ENCODE measurements around the gene LMTK2. TPM values are rescaled to one million over a fixed set of nuclear protein-coding genes. Genes with fewer than 3 reads are reported as not detected.

LMTK2 gene
- total and polyA plus RNA-seq, 4 donors: 15.2 to 29.3 (median 22.2) TPM

DNA sequence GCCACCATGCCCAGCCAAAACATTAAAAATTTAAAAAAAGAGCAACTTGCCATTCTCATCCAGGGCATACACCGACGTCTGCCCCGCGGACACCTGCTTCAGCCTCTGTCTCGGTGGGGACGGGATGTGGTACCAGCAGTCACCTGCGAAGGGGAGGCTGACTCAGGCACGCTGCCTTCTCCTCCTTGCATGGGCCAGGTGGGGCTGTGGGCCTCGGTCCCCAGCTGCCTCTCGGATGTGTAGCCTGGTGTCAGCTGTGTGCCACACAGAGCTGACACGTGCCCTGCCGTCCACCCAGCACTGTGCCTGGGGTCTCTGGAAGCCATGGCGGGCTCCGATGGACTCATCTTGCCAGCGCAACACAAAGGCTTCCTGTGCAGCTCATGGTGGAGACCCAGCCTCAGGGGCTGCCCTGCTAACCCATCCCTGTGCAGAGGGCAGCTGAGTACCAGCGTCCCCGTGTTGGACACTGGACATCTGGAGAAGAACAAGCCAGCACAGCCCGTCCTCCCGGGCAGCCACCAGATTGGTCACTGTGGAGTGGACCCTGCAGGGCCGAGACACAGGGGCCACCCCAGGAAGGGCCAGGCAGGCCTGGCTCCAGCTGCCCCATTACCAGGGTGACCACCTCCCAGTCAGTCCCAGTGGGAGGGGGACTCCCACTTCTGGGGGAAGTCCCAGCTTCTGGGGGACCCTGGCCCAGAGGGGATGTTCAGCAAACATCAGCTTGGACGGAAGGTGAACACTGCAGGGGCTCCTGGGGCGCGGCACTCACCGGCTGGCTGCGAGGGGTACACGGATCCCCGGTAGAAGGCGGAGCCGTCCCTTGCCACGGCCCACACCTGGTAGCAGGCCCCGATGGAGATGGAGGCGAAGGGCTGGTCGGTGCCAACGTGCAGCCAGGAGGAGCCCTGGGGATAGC, 115.2 kb downstream of the LMTK2 start:
- Histone ChIP-seq H3K27me3 (ENCODE audit: control insufficient read depth, insufficient read depth, low read length) (no peaks in the 10 kb centered on the region), H3K36me3 (ENCODE audit: control insufficient read depth, insufficient read depth, low read length) (peaks cover 78% of the 10 kb centered on the region), H3K9me3 (ENCODE audit: control insufficient read depth, insufficient read depth, low read length) (no peaks in the 10 kb centered on the region), H3K4me1 (ENCODE audit: control insufficient read depth, insufficient read depth, low read length) (peaks cover 10% of the 10 kb centered on the region), H3K4me3 (ENCODE audit: low read depth, low read length) (no peak overlapping the region), H3K27ac (ENCODE audit: low read depth, low read length) (no peak overlapping the region)
- no peak for DNase-seq (ENCODE audit: low read depth in 4 of 6, low spot score in 6 of 6)
- WGBS (ENCODE audit: insufficient coverage): 95% methylated on average over 34 of the region's 34 CpGs

DNA sequence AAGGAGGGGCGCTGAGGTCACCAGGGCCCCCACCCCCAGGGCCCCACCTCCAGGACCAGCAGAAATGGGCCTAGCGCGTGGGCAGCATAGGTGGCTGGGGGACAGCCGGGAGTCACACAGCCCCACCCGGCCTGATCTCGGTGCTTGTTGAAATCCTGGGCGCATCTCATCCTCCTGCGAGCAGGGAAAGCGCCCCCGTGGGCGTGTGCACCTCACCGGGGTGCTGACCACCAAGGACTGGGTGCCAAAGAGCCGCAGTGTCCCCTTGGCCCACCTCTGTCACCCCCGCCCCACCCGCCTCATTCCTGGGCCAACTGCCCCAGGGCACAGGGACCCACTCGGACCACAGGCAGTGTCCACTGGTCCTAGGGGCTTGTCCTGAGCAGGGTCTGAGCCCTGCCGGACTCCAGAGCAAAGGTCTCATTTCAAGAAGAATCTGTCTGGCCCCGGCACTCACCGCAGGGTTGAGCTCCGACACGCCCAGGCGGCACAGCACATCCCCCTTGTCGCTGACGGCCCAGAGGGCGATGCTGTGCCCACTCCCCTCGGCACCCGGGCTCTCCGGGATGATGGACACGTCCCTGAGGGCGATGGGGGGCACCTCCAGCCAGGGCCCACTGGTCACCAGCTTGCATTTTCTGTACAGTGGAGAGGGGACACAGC, 116.0 kb downstream of the LMTK2 start:
- Histone ChIP-seq H3K27ac (ENCODE audit: low read depth, low read length) (no peak overlapping the region), H3K9me3 (ENCODE audit: control insufficient read depth, insufficient read depth, low read length) (no peaks in the 10 kb centered on the region), H3K36me3 (ENCODE audit: control insufficient read depth, insufficient read depth, low read length) (peaks cover 78% of the 10 kb centered on the region), H3K27me3 (ENCODE audit: control insufficient read depth, insufficient read depth, low read length) (no peaks in the 10 kb centered on the region), H3K4me1 (ENCODE audit: control insufficient read depth, insufficient read depth, low read length) (peaks cover 6% of the 10 kb centered on the region), H3K4me3 (ENCODE audit: low read depth, low read length) (no peak overlapping the region)
- DNase-seq (ENCODE audit: low read depth in 4 of 6, low spot score in 6 of 6): no peak
- 96% methylated on average over 28 of the region's 30 CpGs for WGBS (ENCODE audit: insufficient coverage)

DNA sequence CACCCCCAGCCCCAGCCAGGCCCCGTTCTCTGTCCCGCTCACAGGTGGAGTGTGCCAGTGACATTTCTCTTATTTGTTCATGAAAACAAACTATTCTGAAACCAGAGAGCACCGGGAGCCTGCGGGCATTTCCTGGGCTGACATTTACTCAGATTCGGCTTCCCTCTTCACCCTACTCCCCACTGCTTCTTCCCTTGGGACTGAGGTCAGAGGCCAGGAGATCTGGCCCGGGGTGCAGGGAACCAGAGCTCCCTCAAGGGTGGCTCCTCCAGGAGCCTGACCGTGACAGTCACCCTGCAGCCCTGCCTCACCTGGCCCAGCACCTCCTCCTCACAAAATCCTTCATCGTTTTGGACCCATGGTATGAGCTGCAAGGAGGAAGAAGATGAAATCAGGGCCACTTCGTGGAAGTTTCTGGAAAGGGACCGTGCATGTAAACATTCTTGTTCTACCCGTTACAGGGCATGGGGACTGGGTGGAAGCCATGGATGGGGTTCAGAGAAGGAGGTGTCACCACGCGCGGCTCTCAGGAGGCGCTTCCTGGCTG, 116.8 kb downstream of the LMTK2 start:
- Histone ChIP-seq H3K4me1 (ENCODE audit: control insufficient read depth, insufficient read depth, low read length) (no peaks in the 10 kb centered on the region), H3K27ac (ENCODE audit: low read depth, low read length) (no peak overlapping the region), H3K9me3 (ENCODE audit: control insufficient read depth, insufficient read depth, low read length) (no peaks in the 10 kb centered on the region), H3K27me3 (ENCODE audit: control insufficient read depth, insufficient read depth, low read length) (no peaks in the 10 kb centered on the region), H3K4me3 (ENCODE audit: low read depth, low read length) (no peak overlapping the region), H3K36me3 (ENCODE audit: control insufficient read depth, insufficient read depth, low read length) (peaks cover 80% of the 10 kb centered on the region)
- WGBS (ENCODE audit: insufficient coverage): 91% methylated on average over 13 of the region's 15 CpGs
- no peak for DNase-seq (ENCODE audit: low read depth in 4 of 6, low spot score in 6 of 6)

DNA sequence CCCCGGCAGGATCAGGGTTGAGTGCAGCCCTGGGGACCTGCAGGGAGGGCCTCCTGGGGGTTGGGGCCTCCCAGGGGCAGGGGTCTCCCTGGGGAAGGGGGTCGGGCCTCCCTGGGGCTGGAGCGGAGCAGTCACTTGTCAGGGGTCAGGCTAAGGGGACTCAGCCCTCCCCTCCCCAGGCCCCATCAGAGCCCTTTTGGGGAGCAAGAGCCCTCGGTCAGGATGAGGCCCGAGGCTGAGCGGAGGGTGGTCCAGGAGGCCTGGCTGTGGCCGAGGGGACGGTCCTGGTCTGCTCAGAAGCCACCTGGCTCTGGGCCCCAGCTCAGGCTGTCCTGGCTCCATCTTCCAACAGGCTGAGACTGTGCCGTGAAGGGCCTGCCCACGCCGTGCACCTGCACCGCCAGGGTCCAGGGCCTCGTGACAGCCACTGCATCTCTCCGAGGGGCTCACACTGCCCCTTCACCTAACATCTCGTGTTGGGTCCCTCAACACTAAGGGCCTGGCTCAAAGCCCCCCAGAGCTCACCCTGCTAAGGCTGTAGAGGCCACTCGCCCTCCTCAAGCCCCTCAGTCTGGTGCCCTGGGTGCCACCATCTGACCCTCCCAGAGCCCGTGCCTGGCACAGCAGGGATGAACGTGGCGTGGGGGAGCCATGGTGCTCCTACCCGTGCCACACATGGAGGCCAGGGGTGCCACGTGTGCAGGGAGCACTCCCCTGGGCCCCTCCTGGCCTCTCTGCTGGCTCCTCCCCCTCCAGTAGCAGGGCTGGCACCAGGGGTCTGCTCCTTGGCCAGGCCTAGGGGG, 117.4 kb downstream of the LMTK2 start:
- 88% methylated on average over 19 of the region's 21 CpGs for WGBS (ENCODE audit: insufficient coverage)
- H3K9me3 ChIP-seq (ENCODE audit: control insufficient read depth, insufficient read depth, low read length): no peaks in the 10 kb centered on the region
- H3K4me3 ChIP-seq (ENCODE audit: low read depth, low read length): no peak overlapping the region
- no peak for DNase-seq (ENCODE audit: low read depth in 4 of 6, low spot score in 6 of 6)
- H3K36me3 ChIP-seq (ENCODE audit: control insufficient read depth, insufficient read depth, low read length): peaks cover 87% of the 10 kb centered on the region
- H3K4me1 ChIP-seq (ENCODE audit: control insufficient read depth, insufficient read depth, low read length): no peaks in the 10 kb centered on the region
- no peaks in the 10 kb centered on the region for H3K27me3 ChIP-seq (ENCODE audit: control insufficient read depth, insufficient read depth, low read length)
- H3K27ac ChIP-seq (ENCODE audit: low read depth, low read length): no peak overlapping the region

DNA sequence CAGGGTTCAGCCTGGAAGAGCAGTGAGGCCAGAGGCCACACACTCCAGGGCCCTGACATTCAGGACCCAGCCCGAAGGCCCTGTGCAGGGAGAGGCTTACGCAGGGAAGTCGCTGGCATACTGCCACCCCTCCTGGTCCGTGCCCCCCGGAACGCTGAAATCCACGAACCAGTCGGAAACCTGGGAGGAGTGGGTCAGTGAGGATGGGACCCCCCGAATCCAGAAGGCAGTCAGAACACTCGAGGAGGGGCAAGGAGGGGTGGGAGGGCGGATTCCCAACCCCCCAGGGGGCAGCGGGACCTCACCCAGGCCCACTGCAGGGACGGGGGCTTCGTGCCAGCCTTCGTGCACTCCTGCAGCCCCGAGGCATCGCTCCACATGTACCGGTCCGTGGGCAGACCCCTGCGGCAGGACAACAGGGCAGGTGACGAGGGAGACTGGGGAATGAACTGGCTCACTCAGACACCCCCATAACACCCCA, 118.1 kb downstream of the LMTK2 start:
- Histone ChIP-seq H3K27me3 (ENCODE audit: control insufficient read depth, insufficient read depth, low read length) (no peaks in the 10 kb centered on the region), H3K4me3 (ENCODE audit: low read depth, low read length) (no peak overlapping the region), H3K9me3 (ENCODE audit: control insufficient read depth, insufficient read depth, low read length) (no peaks in the 10 kb centered on the region), H3K36me3 (ENCODE audit: control insufficient read depth, insufficient read depth, low read length) (peaks cover 93% of the 10 kb centered on the region), H3K27ac (ENCODE audit: low read depth, low read length) (no peak overlapping the region), H3K4me1 (ENCODE audit: control insufficient read depth, insufficient read depth, low read length) (no peaks in the 10 kb centered on the region)
- 94% methylated on average over 17 of the region's 21 CpGs for WGBS (ENCODE audit: insufficient coverage)
- DNase-seq (ENCODE audit: low read depth in 4 of 6, low spot score in 6 of 6): no peak

DNA sequence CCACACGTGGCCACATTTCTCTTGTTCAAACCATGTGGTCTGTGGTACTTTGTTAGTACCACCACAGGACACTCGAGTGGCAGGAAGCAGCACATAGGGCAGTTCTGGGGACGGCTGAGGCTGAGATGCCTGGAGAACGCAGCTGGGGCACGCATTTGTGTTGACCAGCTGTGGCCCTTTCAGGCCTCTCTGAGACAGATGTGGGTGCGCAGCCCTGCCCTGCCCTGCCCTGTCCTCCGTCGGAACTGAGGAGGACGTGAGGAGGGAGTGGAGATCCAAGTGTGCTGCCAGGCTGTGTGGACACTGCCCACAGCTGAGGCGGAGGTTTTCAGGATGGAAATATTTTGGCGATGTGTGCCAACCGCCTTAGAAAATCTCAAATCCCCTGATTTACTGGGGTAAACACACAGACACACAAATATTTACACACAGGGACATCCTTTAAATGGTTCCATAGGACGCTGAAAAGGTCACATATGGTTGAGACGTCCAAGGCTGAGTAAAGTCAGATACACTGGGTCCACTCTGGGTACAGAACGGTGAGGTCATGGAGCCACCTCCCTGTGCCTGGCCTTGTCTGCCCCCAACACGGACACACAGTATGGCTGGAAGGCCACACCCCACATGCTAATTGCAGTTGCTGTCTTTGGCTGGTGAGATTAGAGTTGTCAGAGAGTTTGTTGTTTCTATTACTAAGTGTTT, 119.4 kb downstream of the LMTK2 start:
- Histone ChIP-seq H3K9me3 (ENCODE audit: control insufficient read depth, insufficient read depth, low read length) (no peaks in the 10 kb centered on the region), H3K27me3 (ENCODE audit: control insufficient read depth, insufficient read depth, low read length) (no peaks in the 10 kb centered on the region), H3K27ac (ENCODE audit: low read depth, low read length) (no peak overlapping the region), H3K4me1 (ENCODE audit: control insufficient read depth, insufficient read depth, low read length) (no peaks in the 10 kb centered on the region), H3K4me3 (ENCODE audit: low read depth, low read length) (no peak overlapping the region), H3K36me3 (ENCODE audit: control insufficient read depth, insufficient read depth, low read length) (peaks cover 98% of the 10 kb centered on the region)
- DNase-seq (ENCODE audit: low read depth in 4 of 6, low spot score in 6 of 6): no peak
- 92% methylated on average over 13 of the region's 16 CpGs for WGBS (ENCODE audit: insufficient coverage)

DNA sequence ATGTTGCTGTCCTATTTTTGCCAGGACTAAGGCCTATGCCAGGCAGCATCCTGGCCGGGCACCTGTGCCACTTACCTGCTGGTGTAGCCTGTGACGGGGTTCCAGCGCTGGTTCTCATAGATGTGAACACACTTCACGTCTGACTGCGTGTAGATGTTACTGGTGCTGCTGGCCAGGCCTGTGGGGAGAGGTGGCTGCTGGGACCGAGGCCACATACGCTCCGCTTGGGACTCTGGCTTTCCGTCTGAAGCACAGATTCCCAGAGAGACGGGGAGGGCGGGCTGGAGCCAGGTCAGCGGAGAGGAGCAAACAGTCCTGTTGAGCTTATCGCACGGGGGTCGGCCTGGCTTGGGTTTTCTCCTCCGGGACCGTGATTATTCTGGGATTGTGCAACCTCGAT, 121.3 kb downstream of the LMTK2 start:
- H3K4me3 ChIP-seq (ENCODE audit: low read depth, low read length): no peak overlapping the region

DNA sequence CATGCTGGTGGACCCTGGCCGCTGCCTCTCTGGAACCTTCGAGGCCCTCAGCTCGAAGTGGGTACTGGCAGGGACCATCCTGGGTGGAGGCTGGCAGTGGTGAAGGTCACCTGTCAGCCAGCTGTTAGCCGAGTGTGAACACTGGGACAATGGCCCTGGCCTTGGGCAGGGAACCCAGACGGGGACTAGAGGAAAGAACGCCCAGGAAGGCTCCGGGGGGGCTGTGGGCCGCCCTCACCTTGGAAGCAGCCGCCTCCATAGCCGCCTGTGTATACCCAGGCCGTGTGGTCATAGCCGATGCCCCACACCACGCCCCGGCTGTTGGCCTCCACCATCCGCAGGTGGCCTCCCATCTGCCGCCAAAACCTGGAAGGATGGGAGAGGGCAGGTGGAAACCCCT, 122.1 kb downstream of the LMTK2 start:
- H3K4me1 ChIP-seq (ENCODE audit: control insufficient read depth, insufficient read depth, low read length): no peaks in the 10 kb centered on the region
- H3K36me3 ChIP-seq (ENCODE audit: control insufficient read depth, insufficient read depth, low read length): peaks cover 99% of the 10 kb centered on the region
- H3K4me3 ChIP-seq (ENCODE audit: low read depth, low read length): no peak overlapping the region
- no peaks in the 10 kb centered on the region for H3K27me3 ChIP-seq (ENCODE audit: control insufficient read depth, insufficient read depth, low read length)
- no peak for DNase-seq (ENCODE audit: low read depth in 4 of 6, low spot score in 6 of 6)
- no peaks in the 10 kb centered on the region for H3K9me3 ChIP-seq (ENCODE audit: control insufficient read depth, insufficient read depth, low read length)
- 93% methylated on average over 16 of the region's 16 CpGs for WGBS (ENCODE audit: insufficient coverage)
- H3K27ac ChIP-seq (ENCODE audit: low read depth, low read length): no peak overlapping the region

More for the DNA sequence above, 121.3 kb downstream of the LMTK2 start:
- Histone ChIP-seq H3K27me3 (ENCODE audit: control insufficient read depth, insufficient read depth, low read length) (no peaks in the 10 kb centered on the region), H3K4me1 (ENCODE audit: control insufficient read depth, insufficient read depth, low read length) (no peaks in the 10 kb centered on the region), H3K27ac (ENCODE audit: low read depth, low read length) (no peak overlapping the region), H3K36me3 (ENCODE audit: control insufficient read depth, insufficient read depth, low read length) (peaks cover 98% of the 10 kb centered on the region), H3K9me3 (ENCODE audit: control insufficient read depth, insufficient read depth, low read length) (no peaks in the 10 kb centered on the region)
- 89% methylated on average over 18 of the region's 18 CpGs for WGBS (ENCODE audit: insufficient coverage)
- no peak for DNase-seq (ENCODE audit: low read depth in 4 of 6, low spot score in 6 of 6)

DNA sequence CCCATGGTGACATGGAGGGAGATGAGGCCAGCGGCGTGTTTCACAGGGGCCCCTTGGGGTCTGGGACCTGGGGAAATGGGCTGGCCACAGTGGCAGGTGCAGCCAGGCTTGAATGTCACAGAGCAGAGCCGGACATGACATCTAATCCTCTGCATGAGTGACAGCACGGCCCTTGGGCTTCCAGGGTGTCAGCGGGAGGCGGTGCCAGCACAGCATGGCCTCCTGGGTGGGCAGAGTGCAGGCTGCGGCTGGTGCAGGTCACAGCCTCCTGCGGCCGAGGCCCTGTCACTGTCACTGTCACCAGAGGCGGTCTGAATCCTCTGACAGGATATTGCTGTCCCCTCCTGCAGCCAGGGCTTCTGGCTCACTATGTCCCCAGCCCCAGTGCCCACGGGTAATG, 122.8 kb downstream of the LMTK2 start:
- H3K9me3 ChIP-seq (ENCODE audit: control insufficient read depth, insufficient read depth, low read length): no peaks in the 10 kb centered on the region
- no peaks in the 10 kb centered on the region for H3K27me3 ChIP-seq (ENCODE audit: control insufficient read depth, insufficient read depth, low read length)
- DNase-seq (ENCODE audit: low read depth in 4 of 6, low spot score in 6 of 6): no peak
- no peak overlapping the region for H3K27ac ChIP-seq (ENCODE audit: low read depth, low read length)
- H3K4me3 ChIP-seq (ENCODE audit: low read depth, low read length): no peak overlapping the region
- no peaks in the 10 kb centered on the region for H3K4me1 ChIP-seq (ENCODE audit: control insufficient read depth, insufficient read depth, low read length)
- WGBS (ENCODE audit: insufficient coverage): 92% methylated on average over 11 of the region's 11 CpGs
- H3K36me3 ChIP-seq (ENCODE audit: control insufficient read depth, insufficient read depth, low read length): peaks cover 98% of the 10 kb centered on the region
